ENCODE data around the gene PIK3IP1.
A peak's percentile ranks its signal among the peaks of the same experiment; 100 is the strongest.
"Not testable (repeated sequence)": the region's sequence is repeated elsewhere in the genome, so short reads cannot be mapped to it uniquely, and the experiment has no call there.

The PIK3IP1 gene

DNA sequence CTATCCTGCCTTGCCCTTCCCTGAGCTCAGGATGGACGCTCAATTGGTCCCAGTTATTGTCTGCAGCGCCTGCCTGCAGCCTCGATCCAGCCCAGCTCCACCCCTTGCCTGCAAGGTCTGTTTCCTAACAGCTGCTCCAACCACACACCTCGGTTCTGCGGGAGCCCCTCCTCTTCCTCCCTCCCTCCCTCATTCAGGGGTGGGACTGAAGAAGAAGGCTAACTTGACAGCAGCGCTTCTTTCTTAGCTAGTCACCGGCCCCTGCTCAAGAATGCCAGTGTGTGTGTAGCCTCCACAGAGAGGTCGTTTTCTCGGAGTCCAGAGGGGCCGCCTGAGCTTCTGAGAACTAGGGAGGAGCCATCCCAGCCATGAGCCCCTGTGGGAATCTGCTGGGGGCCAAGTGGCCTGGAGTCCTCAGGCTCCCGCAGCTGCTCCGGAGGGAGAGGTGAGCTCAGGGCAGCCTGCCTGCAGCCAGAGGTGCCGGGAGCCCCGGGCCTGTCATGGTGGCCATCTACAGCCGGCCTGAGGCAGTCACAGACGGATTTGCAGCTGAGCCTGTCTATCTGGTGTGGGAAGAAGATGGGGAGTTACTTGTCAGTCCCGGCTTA lies 44.0 kb downstream of the PIK3IP1 start:
- peak; percentile 82 to 91 for DNase-seq

DNA sequence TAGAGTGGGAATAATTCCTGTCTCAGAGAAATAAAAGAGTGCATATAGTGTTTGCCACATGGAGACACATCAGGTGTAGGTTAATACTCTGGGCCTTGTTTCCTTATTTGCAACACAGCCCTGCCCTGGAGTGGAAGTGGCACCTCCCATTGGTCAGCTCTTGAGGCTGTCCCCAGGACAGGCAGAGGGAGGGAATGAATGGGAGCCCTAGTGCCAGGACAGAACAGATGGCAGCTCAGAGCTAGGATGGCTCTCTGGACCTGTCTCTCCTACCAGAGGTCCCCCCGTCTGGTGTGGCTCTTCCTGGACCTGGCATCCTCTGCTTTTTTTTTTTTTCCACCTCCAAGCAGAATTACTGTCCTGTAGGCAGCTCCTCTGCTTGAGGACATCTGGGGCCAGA lies 44.6 kb downstream of the PIK3IP1 start:
- peak; percentile 82 to 84 for DNase-seq

DNA sequence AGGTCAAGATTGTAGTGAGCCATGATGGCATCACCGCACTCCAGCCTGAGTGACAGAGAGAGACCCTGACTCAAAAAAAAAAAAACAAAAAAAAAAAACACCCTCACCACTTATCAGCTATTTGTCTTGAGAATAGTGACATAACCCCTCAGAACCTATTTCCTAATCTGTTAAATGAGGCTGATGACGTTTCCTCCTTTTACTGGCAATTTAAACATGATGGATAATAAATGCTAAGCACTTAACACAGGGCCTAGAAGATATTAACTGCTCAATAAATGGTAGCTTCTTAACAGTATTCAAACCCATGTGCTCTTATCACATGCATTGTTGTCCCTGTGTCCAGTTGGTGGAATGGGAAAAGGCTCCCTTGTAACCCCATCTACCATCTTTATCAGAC lies 45.6 kb downstream of the PIK3IP1 start:
- DNase-seq, result no peak

DNA sequence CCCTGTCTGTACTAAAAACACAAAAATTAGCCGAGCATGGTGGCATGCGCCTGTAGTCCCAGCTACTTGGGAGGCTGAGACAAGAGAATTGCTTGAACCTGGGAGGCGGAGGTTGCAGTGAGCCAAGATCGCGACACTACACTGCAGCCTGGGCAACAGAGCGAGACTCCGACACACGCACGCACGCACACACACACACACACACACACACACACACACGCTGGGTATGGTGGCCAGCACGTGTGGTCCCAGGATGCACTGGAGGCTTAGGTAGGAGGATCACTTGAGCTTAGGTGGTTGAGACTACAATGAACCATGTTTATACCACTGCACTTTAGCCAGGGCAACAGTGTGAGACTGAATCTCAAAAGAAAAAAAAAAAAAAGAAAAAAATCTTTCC lies 46.3 kb downstream of the PIK3IP1 start:
- DNase-seq, result not testable (repeated sequence)

DNA sequence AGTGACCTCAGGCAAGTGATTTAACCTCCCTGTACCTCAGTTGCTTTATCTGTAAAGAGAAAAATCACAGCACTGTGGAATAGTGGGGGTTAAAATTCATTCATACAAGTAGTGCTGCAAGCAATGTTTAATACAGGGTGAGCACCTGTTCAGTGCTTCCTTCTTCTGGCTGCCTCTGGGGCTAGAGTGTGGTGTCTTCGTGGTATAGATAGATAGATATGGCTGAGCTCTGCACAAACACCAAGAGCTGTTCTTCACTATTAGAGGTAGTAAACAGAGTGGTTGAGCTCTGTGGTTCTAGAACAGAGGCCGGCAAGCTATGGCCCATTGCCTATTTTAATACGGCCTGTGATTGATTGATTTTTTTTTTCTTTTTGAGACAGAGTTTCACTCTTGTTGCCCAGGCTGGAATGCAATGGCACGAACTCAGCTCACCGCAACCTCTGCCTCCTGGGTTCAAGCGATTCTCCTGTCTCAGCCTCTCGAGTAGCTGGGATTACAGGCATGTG lies 47.3 kb downstream of the PIK3IP1 start:
- DNase-seq, result no peak

DNA sequence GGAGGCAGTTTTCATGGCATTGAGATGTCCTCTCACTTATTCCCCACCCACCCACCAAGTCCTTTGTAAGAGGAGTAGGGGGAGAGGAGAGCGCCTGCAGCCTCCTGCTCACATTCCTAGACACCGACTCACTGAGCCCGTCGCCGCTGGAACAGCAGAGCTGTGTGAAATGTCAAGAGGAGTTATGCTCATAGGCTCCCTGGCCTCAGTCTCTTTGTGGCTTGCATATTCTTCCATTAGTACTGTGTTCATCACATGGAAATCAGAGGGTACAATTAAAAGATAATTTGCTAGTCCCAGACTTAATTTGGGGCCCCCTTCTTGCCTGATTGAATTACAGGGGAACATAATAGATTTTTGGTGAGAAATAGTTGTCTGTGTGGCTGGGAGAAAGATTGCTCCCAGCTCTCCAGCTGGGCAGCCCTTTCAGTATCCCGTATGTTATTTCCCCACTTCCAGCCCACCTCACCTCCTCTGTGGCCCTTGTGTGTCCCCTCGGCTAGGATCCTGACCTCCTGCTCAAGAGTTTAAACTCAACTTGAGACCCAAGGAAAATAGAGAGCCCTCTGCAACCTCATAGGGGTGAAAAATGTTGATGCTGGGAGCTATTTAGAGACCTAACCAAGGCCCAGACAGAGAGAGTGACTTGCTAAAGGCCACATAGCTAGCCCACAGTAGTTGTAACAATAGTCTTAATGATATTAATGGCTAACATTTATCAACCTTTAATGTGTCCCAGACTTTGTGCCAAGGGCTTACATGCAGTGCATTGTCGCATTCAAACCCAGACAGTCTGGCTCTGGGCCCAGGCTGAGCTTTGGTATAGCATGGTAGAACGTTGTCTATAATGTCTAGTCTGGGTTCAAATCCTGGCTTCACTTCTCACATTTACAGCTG lies 48.0 kb downstream of the PIK3IP1 start:
- DNase-seq, result no peak

DNA sequence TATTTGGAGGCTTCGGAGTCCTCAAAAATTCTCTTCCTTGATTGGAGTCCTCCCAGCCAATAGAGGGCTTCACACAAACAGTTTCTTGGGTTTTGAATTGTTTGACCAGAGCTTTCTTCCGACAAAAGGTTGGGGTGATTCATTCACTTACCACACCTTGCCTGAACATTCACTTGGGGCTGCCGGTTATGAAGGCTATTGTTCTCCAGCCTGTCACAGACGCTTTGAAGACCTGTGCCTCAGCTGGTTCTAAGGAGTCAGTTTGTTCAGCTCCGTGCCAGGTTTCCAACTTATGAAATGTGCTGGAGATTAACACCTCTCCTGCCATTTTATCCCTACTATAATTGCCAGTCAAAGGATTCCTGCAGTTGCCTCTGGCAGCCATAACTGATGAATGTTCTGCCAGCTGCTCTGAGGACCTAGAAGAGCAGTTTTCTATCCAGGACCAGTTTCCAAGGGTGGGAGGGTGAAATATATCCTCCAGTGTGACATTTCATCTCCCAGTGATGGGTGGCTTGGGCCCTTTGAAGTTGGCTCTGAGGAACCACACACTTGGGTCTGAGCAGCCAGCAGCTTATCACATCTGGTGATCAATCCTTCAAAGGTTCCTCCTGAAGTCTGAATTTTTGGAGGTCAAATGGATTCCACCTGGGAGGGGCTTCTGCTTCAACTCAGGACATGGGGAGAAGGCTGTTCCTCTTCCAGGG lies 48.8 kb downstream of the PIK3IP1 start:
- DNase-seq, result no peak

DNA sequence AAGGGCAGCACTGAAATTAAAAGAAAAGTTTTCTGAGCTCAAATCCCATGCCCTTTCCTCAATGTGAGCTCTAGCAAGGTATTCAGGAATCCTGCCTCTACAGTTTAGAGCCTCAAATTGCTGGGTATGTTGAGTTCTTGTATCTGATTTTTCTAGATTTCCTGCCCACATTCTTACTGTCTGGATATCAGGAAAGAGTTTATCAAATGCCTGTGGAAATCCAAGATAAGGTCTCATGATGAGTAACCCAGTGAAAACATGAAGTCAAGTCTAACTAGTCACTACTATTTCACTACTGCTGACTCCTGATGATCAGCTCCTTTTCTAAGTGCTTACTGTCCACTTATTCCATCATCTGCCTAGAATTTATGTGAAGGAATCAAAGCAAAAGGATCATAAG lies 50.4 kb downstream of the PIK3IP1 start:
- DNase-seq, result no peak

DNA sequence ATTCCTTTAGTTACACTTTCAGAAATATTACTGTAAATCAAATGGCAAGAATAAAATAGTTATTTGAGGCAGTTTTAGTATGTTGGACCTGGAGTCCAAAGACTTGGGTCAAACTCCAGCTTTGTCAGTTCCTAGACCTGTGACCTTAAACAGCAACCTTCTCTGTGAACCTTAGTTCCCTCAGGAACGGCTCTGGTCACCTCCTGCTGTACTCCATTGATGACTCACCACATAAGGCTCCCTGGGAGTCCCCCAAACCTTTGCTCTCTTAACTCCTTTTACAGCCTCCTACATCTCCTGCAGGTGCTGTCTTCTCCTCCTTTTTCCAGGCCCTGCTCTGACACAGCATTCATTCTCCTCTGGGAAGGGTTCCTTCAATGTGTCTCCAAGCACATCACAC lies 51.1 kb downstream of the PIK3IP1 start:
- no peak for DNase-seq

DNA sequence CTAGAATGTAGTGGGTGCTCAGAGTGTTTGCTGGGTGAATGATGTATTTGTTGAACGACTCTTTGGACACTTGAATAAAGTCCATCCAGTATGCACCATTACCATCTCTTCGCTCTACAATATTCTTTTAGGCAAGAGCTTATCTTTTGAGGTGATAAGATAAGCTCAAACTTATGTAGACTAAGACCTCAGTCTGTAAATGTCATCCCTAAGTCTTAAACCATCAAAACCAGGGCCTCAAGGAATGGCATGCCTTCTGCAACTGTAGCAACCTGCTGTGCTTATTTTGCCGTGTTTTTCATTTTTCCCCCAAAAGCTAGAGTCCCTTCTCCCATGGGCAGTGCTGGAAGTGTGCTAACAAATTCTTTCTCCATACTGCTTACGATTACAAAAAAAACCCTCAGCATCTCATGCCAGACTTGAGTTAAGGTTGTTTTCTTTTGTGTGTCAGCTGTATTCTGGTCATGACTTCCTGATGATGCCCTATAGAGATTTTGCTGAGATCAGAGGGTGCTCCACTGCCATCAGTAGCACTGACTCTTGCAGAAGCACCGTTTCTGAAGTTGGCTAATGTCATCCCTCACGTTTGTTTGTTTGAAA lies 52.4 kb downstream of the PIK3IP1 start:
- DNase-seq, result no peak

DNA sequence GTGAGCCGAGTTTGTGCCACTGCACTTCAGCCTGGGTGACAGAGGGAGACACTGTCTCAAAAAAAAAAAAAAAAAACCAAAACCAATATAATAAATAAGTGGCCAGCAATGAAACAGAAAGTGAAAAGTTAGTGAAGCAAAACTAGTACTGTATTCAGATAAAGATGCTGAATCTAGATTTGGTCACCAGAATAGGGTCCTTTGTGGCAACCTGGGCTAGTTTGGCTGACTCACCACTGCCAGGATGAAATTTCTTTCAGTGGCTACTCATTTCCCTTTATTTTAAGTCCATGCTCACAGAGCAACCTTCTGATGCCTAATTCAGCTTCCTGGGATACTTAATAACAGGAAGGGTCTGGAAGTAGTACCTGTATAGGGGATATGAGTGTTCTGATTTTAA lies 54.2 kb downstream of the PIK3IP1 start:
- no peak for DNase-seq

DNA sequence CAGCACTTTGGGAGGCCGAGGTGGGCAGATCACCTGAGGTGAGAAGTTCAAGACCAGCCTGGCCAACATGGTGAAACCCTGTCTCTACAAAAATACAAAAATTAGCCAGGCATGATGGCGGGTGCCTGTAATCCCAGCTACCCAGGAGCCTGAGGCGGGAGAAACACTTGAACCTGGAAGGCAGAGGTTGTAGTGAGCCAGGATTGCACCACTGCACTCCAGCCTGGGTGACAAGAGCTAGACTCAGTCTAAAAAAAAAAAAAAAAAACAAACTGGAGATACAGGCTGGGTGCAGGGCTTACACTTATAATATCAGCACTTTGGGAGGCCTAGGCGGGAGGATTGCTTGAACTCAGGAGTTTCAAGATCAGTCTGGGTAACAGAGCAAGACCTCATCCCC lies 56.2 kb downstream of the PIK3IP1 start:
- DNase-seq, result not testable (repeated sequence)

DNA sequence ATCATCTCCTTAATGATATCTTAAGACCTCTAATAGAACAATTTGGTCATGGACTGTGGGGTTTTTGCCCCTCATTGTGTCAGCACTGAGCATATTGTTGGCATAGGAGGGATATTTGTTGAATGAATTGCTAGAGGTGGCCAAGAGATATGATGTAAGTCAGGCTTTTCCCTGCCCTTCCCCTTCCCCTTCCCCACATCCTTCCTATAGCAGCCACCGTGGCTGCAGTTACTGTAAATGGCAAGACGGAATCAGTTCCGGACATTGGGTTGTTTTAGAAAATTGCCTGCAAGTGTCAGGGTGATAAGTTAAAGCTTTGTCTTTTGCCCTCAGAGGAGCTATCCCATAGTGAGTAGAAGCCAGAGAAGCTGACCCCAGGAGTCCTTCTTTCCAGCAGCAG lies 57.2 kb downstream of the PIK3IP1 start:
- DNase-seq, result no peak

DNA sequence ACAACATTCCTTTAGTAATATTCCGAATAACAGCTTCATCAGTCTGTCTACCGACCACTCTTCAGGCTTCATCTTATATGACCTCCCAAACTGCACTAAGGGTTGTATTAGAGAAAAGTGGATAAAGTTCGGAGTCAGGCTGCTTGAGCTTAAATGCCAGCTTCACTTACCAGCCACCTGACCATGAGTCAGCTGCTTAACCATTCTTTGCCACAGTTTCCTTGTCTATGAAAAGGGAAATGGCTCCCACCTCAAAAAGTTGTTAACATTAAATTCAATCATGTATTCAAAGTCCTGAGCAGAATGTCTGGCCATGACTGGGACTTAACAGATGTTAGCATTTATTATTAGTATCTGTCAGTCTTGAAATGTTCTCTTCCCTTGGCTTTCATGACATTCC lies 59.3 kb downstream of the PIK3IP1 start:
- no peak for DNase-seq

Data from NCI-H524 (cell line).